Liver (tissue), 9 donors: Measurements from ENCODE around the gene ADAP1. TPM values are rescaled to one million over a fixed set of nuclear protein-coding genes. Genes with fewer than 3 reads are reported as not detected.

Experiments
- DNase-seq: peaks from one replicate; pipeline ENCODE4 v3.0.0-alpha.2; 2017; ENCODE audit warnings: low spot score
- H3K27ac ChIP-seq, 2 donors: one replicate each; pipeline ENCODE4 v1.7.0; 2013; ENCODE audit warnings: inconsistent platforms in 2 of 2, low read length in 2 of 2, control low read depth in 1 of 2, low read depth in 1 of 2, mild to moderate bottlenecking in 1 of 2
- H3K27me3 ChIP-seq, 4 donors: one replicate each; pipeline versions ENCODE4 v1.6.1 to v1.7.0; 2013; ENCODE audit warnings: low read length in 3 of 4, inconsistent platforms in 1 of 4, mild to moderate bottlenecking in 1 of 4, moderate library complexity in 1 of 4; ENCODE audit not compliant: control insufficient read depth in 4 of 4, insufficient read depth in 4 of 4
- H3K36me3 ChIP-seq, 4 donors: one replicate each; pipeline versions ENCODE4 v1.6.1 to v1.7.0; 2013; ENCODE audit warnings: low read length in 3 of 4, mild to moderate bottlenecking in 3 of 4, low read depth in 1 of 4, moderate library complexity in 1 of 4; ENCODE audit not compliant: control insufficient read depth in 4 of 4, insufficient read depth in 3 of 4
- H3K4me1 ChIP-seq, 4 donors: one replicate each; pipeline versions ENCODE4 v1.6.1 to v1.7.0; 2013; ENCODE audit warnings: low read length in 3 of 4, mild to moderate bottlenecking in 3 of 4, moderate library complexity in 1 of 4; ENCODE audit not compliant: control insufficient read depth in 4 of 4, insufficient read depth in 4 of 4
- H3K4me3 ChIP-seq, 3 donors: one replicate each; pipeline versions ENCODE4 v1.6.1 to v1.7.0; 2013; ENCODE audit warnings: low read length in 3 of 3, control low read depth in 1 of 3, low read depth in 1 of 3, mild to moderate bottlenecking in 1 of 3
- H3K9ac ChIP-seq, 2 donors: one replicate each; pipeline ENCODE4 v1.7.0; 2013; ENCODE audit warnings: low read length in 2 of 2, mild to moderate bottlenecking in 2 of 2, moderate library complexity in 2 of 2, control low read depth in 1 of 2, low read depth in 1 of 2
- H3K9me3 ChIP-seq, 4 donors: one replicate each; pipeline versions ENCODE4 v1.6.1 to v1.7.0; 2013; ENCODE audit warnings: low read length in 3 of 4; ENCODE audit not compliant: control insufficient read depth in 4 of 4
- ATF3 ChIP-seq: IDR thresholded peaks from 2 replicates; pipeline ENCODE4 v1.6.1; 2016; ENCODE audit warnings: antibody characterized with exemption
- FOXA2 ChIP-seq: IDR thresholded peaks from 2 replicates; pipeline ENCODE4 v1.6.1; 2016; ENCODE audit warnings: antibody characterized with exemption
- GABPA ChIP-seq, 2 donors: IDR thresholded peaks in 1 of 2; conservative IDR thresholded peaks in 1 of 2; 2 replicates each; pipeline ENCODE4 v1.6.1; 2016; ENCODE audit warnings: antibody characterized with exemption in 2 of 2, mild to moderate bottlenecking in 1 of 2, moderate library complexity in 1 of 2
- JUND ChIP-seq, 2 donors: IDR thresholded peaks; 2 replicates each; pipeline ENCODE4 v1.6.1; 2016; ENCODE audit warnings: antibody characterized with exemption in 2 of 2
- NR2F2 ChIP-seq: IDR thresholded peaks from 2 replicates; pipeline ENCODE4 v1.6.1; 2016; ENCODE audit warnings: antibody characterized with exemption
- RAD21 ChIP-seq, 2 donors: IDR thresholded peaks; 2 replicates each; pipeline ENCODE4 v1.6.1; 2016; ENCODE audit warnings: antibody characterized with exemption in 2 of 2, mild to moderate bottlenecking in 2 of 2
- REST ChIP-seq: IDR thresholded peaks from 2 replicates; pipeline ENCODE4 v1.6.1; 2016; ENCODE audit warnings: antibody characterized with exemption, mild to moderate bottlenecking
- RXRA ChIP-seq, 2 donors: IDR thresholded peaks; 2 replicates each; pipeline ENCODE4 v1.6.1; 2017 to 2018; ENCODE audit warnings: antibody characterized with exemption in 2 of 2, mild to moderate bottlenecking in 1 of 2
- YY1 ChIP-seq: IDR thresholded peaks from 2 replicates; pipeline ENCODE4 v1.6.1; 2016; ENCODE audit warnings: antibody characterized with exemption, mild to moderate bottlenecking
- ZBTB33 ChIP-seq: IDR thresholded peaks from 2 replicates; pipeline ENCODE4 v1.6.1; 2016; ENCODE audit warnings: antibody characterized with exemption
- WGBS: extraction: QIAGEN DNeasy Blood & Tissue Kit; methylation state at CpG from one replicate; pipeline ENCODE4 v1.1.7; 2013; 5-methylcytosine and 5-hydroxymethylcytosine counted together
- polyA plus RNA-seq, 2 donors: library from polyadenylated mRNA; stranded (reverse) in 1 of 2; unstranded in 1 of 2; fragments of 200-250 nt in 1 of 2; fragments of >200 nt in 1 of 2; fragmentation: Nextera tagmentation in 1 of 2; extraction: Ambion mirVana in 1 of 2; gene quantifications; one replicate each; pipeline versions ENCODE4 v1.2.1 to v1.2.3, GENCODE V29; 2013 to 2015
- total RNA-seq, 2 donors: library from RNA; depleted of rRNA; stranded (reverse); fragments of >200 nt; gene quantifications; one replicate each; pipeline ENCODE4 v1.2.3, GENCODE V29; 2014
- donor health status: healthy.
- donor health status: healthy.
- donor health status: healthy.
- donor health status: healthy.
- donor health status: healthy.

Gene ADAP1
- total and polyA plus RNA-seq, 4 donors: 0.46 to 3.7 (median 2.7) TPM

GRCh38 chr7:871900-872537 lies 82.5 kb downstream of the ADAP1 start:
- H3K9ac ChIP-seq: no peak overlapping the region
- TF ChIP-seq YY1 (no peak), RXRA (IDR thresholded peaks at IDR 0.05) (peak in 1 of 2 donors; percentile 6), FOXA2 (no peak)
- no peaks in the 10 kb centered on the region for H3K27me3 ChIP-seq
- H3K27ac ChIP-seq: peak overlapping the region; percentile 67 to 69
- WGBS: 80% methylated on average over 14 of the region's 14 CpGs
- H3K4me1 ChIP-seq: peaks cover 0 to 28% (median 16%) of the 10 kb centered on the region in 4 donors
- H3K9me3 ChIP-seq: no peaks in the 10 kb centered on the region
- H3K36me3 ChIP-seq: peaks cover 0 to 20% (median 8%) of the 10 kb centered on the region in 4 donors
- no peak overlapping the region for H3K4me3 ChIP-seq
- DNase-seq: no peak

- DNase-seq: no peak
- Histone ChIP-seq H3K4me3 (no peak overlapping the region), H3K9me3 (no peaks in the 10 kb centered on the region), H3K36me3 (peaks cover 2 to 25% (median 11%) of the 10 kb centered on the region in 4 donors), H3K4me1 (peaks cover 0 to 31% (median 17%) of the 10 kb centered on the region in 4 donors), H3K9ac (no peak overlapping the region), H3K27me3 (no peaks in the 10 kb centered on the region), H3K27ac (peak overlapping the region in 1 of 2 donors; percentile 28)
- TF ChIP-seq RAD21 (IDR thresholded peaks at IDR 0.05): no peak
- no peak for TF ChIP-seq ATF3
- TF ChIP-seq YY1: no peak
- no peak for TF ChIP-seq RXRA (IDR thresholded peaks at IDR 0.05)
- TF ChIP-seq GABPA (IDR thresholded peaks at IDR 0.05 in 1 of 2, conservative IDR thresholded peaks at IDR 0.05 in 1 of 2): no peak
- no peak for TF ChIP-seq JUND (IDR thresholded peaks at IDR 0.05)
- no peak for TF ChIP-seq NR2F2
- 92% methylated on average over 14 of the region's 14 CpGs for WGBS
Observed at GRCh38 chr7:869348-869747, 85.1 kb downstream of the ADAP1 start.

- TF ChIP-seq ZBTB33: no peak
- no peak overlapping the region for H3K4me3 ChIP-seq
- WGBS: 94% methylated on average over 17 of the region's 17 CpGs
- H3K27ac ChIP-seq: peak overlapping the region; percentile 97 to 100
- H3K4me1 ChIP-seq: peaks cover 0 to 21% (median 12%) of the 10 kb centered on the region in 4 donors
- DNase-seq: no peak
- H3K27me3 ChIP-seq: no peaks in the 10 kb centered on the region
- H3K9me3 ChIP-seq: no peaks in the 10 kb centered on the region
- no peak overlapping the region for H3K9ac ChIP-seq
- peaks cover 2 to 28% (median 13%) of the 10 kb centered on the region in 4 donors for H3K36me3 ChIP-seq
Observed at GRCh38 chr7:868189-868486, 86.3 kb downstream of the ADAP1 start.

GRCh38 chr7:867406-868188 lies 86.9 kb downstream of the ADAP1 start:
- H3K36me3 ChIP-seq: peaks cover 2 to 27% (median 14%) of the 10 kb centered on the region in 4 donors
- no peak for DNase-seq
- peaks cover 0 to 20% (median 11%) of the 10 kb centered on the region in 4 donors for H3K4me1 ChIP-seq
- H3K9me3 ChIP-seq: no peaks in the 10 kb centered on the region
- H3K27ac ChIP-seq: peak overlapping the region; percentile 97 to 100
- no peaks in the 10 kb centered on the region for H3K27me3 ChIP-seq
- TF ChIP-seq REST (no peak), RAD21 (IDR thresholded peaks at IDR 0.05) (peak in 1 of 2 donors; percentile 4), RXRA (IDR thresholded peaks at IDR 0.05) (peak in 1 of 2 donors; percentile 3)
- peak overlapping the region; percentile 51 to 77 for H3K9ac ChIP-seq
- 67% methylated on average over 22 of the region's 22 CpGs for WGBS
- H3K4me3 ChIP-seq: no peak overlapping the region
